GM12865 (cell line): Measurements from ENCODE around the gene MAPK13.
A peak's percentile ranks its signal among the peaks of the same experiment; 100 is the strongest.
"Not testable (repeated sequence)": the region's sequence is repeated elsewhere in the genome, so short reads cannot be mapped to it uniquely, and the experiment has no call there.

Source experiments
- DNase-seq: peaks from one replicate; pipeline ENCODE4 v3.0.0; 2010; ENCODE audit warnings: low read depth
- H3K4me3 ChIP-seq: 2 replicates; pipeline ENCODE4 v1.5.1; 2011; ENCODE audit warnings: mild to moderate bottlenecking, low read depth, low read length, control low read depth
- TF ChIP-seq, protein P1 (sequence below): IDR thresholded peaks from 2 replicates; pipeline ENCODE4 v1.5.1; 2011; ENCODE audit warnings: low read length, control low read depth, low read depth, inconsistent platforms; ENCODE audit not compliant: insufficient read depth; ENCODE audit errors: missing control alignments

The MAPK13 gene

GRCh38 chr6:36123270-36124139 lies 6.8 kb upstream of the MAPK13 start:
- no peak overlapping the region for H3K4me3 ChIP-seq
- peak; percentile 85 for DNase-seq
- TF ChIP-seq, protein P1, sequence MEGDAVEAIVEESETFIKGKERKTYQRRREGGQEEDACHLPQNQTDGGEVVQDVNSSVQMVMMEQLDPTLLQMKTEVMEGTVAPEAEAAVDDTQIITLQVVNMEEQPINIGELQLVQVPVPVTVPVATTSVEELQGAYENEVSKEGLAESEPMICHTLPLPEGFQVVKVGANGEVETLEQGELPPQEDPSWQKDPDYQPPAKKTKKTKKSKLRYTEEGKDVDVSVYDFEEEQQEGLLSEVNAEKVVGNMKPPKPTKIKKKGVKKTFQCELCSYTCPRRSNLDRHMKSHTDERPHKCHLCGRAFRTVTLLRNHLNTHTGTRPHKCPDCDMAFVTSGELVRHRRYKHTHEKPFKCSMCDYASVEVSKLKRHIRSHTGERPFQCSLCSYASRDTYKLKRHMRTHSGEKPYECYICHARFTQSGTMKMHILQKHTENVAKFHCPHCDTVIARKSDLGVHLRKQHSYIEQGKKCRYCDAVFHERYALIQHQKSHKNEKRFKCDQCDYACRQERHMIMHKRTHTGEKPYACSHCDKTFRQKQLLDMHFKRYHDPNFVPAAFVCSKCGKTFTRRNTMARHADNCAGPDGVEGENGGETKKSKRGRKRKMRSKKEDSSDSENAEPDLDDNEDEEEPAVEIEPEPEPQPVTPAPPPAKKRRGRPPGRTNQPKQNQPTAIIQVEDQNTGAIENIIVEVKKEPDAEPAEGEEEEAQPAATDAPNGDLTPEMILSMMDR: peak; percentile 88

DNA sequence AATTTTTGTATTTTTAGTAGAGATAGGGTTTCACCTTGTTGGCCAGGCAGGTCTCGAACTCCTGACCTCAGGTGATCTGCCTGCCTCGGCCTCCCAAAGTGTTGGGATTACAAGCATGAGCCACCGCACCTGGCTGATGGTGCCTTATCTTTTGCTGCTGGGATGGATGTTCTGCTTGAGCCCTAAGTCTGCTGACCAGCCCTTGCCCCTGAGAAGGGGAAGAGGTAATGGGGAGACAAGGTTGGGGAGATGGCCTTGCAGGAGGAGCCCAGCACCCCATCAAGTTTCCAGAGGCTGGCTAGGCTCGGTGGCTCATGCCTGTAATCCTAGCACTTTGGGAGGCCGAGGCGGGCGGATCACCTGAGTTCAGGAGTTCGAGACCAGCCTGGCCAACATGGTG lies 6.0 kb upstream of the MAPK13 start:
- not testable (repeated sequence) for DNase-seq, H3K4me3 ChIP-seq

DNA sequence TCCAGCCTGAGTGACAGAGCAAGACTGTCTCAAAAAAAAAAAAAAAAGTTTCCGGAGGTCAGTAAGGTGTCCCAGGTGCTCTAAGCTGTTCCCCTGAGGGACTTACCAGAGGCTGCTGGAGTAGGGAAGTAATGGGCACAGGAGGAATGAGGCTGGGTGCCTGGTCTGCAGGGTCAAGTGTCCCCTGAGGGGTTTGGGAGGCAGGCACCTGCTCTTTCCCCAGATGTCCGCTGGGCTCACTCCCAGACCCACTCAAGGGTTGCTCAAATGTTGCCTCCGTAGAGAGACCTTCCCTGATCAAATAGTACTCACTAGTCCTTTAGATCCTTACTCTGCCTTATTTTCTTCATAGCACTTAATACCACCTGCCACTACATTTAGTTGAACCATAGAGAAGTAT lies 5.4 kb upstream of the MAPK13 start:
- no peak for DNase-seq
- H3K4me3 ChIP-seq: no peak overlapping the region
- TF ChIP-seq, protein P1: no peak

DNA sequence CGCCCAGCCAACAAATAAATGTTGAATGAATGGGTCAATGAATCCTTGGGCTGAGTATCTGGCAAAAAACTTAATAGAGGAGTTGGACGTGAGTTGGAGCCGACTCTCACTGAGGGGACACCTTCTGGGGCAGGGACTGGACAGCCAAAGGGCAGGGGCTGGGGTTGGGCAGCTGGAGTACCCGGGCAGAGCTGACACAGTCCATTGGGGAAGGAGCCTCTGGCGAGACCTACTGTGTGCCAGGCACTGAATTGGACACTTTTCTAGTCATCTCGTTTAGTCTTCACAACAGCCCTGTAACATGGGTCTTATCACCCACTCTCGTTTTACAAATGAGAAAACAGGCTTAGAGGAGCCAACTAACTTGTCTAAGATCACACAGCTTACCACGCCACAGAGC lies 4.7 kb upstream of the MAPK13 start:
- TF ChIP-seq, protein P1: no peak

DNA sequence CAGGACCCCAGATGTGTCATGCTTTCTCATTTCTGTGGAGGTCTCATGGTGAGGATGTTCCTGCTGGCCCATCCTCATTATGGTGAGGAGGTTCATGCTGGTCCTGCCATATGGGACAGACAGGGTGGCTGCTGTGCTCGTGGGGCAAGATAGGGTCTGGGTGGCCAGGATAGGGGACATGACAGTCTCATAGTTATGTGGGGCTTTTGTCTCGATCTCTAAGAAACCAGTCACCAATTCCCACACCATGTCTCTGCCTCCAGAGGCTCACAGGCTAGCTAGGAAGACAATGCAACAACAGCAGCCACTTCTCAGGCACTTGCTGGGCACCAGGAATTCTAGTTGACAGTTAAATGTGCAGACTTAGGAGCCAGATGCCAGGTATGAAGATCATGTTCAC lies 4.2 kb upstream of the MAPK13 start:
- TF ChIP-seq, protein P1: no peak
- no peak for DNase-seq
- no peak overlapping the region for H3K4me3 ChIP-seq

More for the DNA sequence above, 4.7 kb upstream of the MAPK13 start:
- no peak for DNase-seq
- H3K4me3 ChIP-seq: no peak overlapping the region

- no peak overlapping the region for H3K4me3 ChIP-seq
- TF ChIP-seq, protein P1: no peak
- DNase-seq: no peak
Measured at GRCh38 chr6:36126553-36127458, 3.5 kb upstream of the MAPK13 start.

DNA sequence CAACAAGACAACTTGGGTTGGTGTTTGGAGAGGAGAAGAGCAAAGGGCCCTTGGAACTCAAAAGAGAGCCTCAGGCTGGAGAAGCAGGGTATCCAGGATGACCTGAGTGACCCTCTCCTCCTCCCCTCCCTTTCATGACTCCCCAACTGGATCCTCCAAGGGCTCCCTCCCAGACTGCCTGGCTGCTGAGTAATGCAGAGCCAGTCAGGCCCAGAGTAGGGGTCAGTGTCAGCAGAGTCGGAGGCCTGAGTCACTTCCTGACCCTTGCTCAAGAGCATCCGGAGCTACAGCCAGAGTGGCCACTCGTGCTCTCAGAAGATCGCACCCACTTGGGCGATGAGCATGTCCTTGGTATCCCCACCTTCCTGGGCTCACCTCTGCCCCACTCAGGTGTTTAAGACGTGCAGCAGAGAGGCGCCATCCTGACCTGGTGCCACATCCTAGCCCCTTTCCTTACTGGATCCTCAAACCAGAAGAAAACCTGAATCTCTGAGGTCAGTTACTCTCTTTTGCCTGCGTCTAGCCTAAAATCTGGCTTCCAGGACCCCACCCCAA lies 2.8 kb upstream of the MAPK13 start:
- no peak for DNase-seq
- no peak overlapping the region for H3K4me3 ChIP-seq
- TF ChIP-seq, protein P1: no peak
